GM12864 (cell line): Measurements from ENCODE around the gene GRM3.

Experiments used
- DNase-seq: peaks from one replicate; pipeline ENCODE4 v3.0.0-alpha.2; 2011; ENCODE audit warnings: low read depth
- H3K4me3 ChIP-seq: 2 replicates; pipeline ENCODE4 v1.5.1; 2011; ENCODE audit warnings: mild to moderate bottlenecking, low read depth, low read length, control low read depth
- TF ChIP-seq, protein P1 (sequence below): IDR thresholded peaks from 2 replicates; pipeline ENCODE4 v1.5.1; 2011; ENCODE audit warnings: low read depth, mild to moderate bottlenecking, moderate library complexity, low read length, control low read depth, inconsistent platforms; ENCODE audit errors: missing control alignments

GRM3 gene

DNA sequence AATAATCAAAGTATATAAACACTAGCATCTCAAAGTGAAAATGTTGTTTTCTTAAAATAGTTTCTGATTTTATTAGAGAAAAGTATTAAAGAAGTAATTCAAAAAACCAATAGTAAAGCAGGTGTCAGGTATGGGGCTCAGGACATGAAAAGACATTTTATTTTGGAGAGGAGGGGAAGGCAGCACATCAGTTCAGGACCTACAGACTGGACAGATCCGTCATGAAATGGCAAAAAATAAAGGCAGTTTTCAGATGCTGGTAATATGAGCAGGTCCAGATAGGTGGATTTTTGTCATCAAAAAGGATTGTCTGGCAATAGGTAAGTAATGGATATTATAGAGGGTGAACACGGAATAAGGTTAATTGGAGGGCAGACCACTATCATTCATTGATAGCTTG is 49.0 kb downstream of the GRM3 start:
- DNase-seq: no peak
- TF ChIP-seq, protein P1, sequence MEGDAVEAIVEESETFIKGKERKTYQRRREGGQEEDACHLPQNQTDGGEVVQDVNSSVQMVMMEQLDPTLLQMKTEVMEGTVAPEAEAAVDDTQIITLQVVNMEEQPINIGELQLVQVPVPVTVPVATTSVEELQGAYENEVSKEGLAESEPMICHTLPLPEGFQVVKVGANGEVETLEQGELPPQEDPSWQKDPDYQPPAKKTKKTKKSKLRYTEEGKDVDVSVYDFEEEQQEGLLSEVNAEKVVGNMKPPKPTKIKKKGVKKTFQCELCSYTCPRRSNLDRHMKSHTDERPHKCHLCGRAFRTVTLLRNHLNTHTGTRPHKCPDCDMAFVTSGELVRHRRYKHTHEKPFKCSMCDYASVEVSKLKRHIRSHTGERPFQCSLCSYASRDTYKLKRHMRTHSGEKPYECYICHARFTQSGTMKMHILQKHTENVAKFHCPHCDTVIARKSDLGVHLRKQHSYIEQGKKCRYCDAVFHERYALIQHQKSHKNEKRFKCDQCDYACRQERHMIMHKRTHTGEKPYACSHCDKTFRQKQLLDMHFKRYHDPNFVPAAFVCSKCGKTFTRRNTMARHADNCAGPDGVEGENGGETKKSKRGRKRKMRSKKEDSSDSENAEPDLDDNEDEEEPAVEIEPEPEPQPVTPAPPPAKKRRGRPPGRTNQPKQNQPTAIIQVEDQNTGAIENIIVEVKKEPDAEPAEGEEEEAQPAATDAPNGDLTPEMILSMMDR: no peak
- H3K4me3 ChIP-seq: no peak overlapping the region

DNA sequence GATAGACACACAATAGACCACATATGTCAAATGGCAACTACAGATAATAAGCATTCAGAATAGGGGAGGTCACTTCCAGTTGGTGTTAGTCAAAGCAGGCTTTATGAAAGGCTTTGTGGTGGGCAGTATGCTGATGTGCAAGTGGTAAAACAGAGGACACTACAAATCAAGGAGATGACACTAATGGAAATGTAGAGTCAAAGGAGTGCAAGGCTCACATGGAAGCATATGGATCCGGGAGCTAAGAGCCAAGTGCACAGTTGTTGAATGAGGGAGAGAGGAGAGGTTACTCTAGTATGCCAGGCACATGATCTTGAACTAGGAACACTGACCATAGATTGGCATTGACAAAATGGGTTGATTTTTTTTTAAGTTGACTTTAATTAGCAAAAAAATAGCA is 62.7 kb downstream of the GRM3 start:
- TF ChIP-seq, protein P1: no peak

DNA sequence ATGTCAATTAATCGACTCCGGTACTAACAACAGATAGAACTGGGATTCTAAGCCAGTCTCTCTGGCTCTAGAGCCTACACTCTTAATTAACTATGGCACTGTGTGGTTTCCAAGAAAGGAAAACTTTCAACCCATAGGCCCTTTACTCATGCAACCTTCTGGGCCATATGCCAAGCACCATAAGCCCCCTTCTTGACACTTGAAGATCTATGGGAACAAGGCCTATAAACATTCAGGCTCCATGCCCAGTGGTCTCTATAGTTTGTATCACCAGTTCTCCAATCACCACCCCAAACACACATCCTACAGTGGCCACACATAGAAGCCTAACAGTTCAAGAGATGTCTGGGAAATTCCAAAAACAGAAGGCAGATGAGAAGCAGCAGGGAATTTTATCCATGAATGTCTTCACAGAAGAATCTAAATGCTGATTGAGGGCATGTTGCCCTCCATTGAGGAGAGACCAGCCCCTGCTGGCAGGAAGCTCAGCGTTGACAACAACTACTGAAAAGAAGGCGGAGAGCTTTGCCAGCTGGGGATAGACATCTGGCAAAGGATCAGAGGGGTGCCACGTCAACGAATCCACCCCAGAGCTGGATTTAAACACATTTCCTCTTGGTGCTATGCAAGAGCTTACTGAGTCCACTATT is 64.4 kb downstream of the GRM3 start:
- TF ChIP-seq, protein P1: no peak
- H3K4me3 ChIP-seq: no peak overlapping the region
- no peak for DNase-seq

More for the DNA sequence above, 62.7 kb downstream of the GRM3 start:
- no peak for DNase-seq
- no peak overlapping the region for H3K4me3 ChIP-seq

DNA sequence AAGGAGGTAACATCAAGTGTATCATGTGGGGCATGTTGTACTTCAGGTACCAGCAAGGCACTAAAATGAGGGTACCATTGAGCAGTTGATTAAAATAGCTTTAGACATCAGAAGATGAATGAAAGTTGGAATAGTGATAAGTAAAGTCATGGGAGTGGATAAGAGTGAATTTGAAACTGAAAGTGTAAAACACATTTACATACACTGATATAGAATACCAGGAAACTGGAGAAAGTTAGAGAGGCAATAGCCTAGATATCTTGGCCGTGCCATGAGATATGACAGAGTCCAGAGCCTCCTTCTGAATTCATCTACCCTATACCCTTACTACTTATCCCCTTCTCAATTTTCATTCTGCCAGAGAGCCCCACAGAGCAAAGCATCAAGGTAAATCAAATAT is 76.6 kb downstream of the GRM3 start:
- no peak for DNase-seq
- no peak overlapping the region for H3K4me3 ChIP-seq
- TF ChIP-seq, protein P1: no peak

DNA sequence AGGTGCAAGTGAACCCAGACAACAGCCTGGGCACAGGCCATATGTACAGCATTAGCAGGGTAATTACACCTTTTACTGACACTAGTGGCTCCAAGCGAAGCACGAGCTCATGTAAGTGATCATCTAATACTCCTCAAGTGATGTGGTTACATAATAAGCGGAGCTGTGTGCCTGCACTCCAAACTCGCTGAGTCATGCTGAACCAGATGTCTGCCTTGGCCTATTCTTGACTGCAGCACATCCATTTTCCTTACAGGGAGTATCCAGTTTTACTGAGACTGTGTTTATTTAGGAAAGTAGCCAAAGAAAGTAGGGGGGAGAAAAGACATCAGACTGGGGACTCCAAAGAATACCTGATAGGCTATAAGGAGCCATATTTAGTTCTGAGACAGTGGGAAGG is 90.1 kb downstream of the GRM3 start:
- no peak overlapping the region for H3K4me3 ChIP-seq
- TF ChIP-seq, protein P1: no peak
- DNase-seq: no peak

DNA sequence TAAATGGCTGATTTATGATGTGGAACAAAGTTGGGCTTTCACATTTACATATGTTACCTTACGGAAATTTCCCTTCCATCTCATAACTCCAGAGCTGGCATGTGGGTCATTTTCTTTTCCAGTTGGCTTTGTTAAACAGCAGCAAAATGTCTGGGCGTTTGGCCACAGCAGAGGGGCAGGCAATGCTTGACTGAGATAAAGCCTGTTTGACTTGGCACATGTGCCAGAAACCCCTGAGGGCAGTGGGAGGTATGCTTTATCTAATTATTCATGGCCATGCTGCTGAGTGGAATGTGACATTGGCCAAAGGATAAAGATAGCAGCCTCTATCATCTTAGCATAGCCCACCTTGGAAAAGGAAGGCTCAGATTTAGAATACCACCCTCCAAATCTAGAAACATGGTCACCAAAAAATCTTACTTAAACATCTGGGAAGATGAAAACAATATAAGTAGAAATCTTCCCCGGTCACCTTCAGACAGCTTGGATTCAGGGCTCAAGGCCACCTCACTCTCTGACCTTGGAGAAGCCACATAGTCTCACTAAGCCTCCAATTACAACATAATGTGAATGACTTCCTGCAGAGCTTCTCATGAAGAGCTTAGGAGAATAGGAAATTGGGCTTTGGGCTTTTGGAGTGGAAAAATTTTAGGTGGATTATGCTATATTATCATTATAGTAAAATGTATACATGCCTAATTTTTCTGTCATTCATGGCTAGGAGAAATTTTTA is 101.5 kb downstream of the GRM3 start:
- TF ChIP-seq, protein P1: no peak

DNA sequence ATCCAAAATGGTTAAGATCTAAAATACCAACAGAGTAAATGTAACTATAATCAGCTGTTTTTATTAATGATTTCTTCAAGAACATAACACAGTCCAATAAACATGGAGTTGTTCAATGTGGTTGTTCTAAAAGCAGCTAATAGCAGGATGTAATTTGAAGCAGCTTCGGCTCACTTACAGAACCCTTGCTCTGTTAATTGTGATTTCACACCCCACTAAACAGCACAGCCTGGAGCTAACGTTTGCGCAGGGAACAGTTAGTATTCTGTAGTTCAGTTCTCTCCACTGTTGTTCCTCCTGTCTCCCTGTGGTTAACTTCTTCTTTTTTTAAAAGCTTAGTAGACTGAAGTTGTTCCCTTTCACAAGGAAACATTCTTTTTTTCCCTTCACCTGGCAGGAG is 104.0 kb downstream of the GRM3 start:
- TF ChIP-seq, protein P1: no peak
- no peak for DNase-seq
- no peak overlapping the region for H3K4me3 ChIP-seq

More for the DNA sequence above, 101.5 kb downstream of the GRM3 start:
- no peak for DNase-seq
- no peak overlapping the region for H3K4me3 ChIP-seq
